ENCODE results near the gene MESD. TPM values are rescaled to one million over a fixed set of nuclear protein-coding genes. Genes with fewer than 3 reads are reported as not detected.

MESD gene
- 10 to 100 TPM; 11.2 to 19.8 (median 14.8) TPM for total RNA-seq
- 10 to 100 TPM; 11.5 to 18.3 TPM for polyA plus RNA-seq
- long read RNA-seq, donor 1, full-length matches to known transcripts, result 29 of 35 reads
- long read RNA-seq, donor 1, partial matches to known transcripts, result 1 of 35 reads
- long read RNA-seq, donor 1, other reads (novel, unspliced or antisense), result 5 of 35 reads
- long read RNA-seq, donor 2, full-length matches to known transcripts, result 52 of 59 reads
- long read RNA-seq, donor 2, partial matches to known transcripts, result 0 of 59 reads
- long read RNA-seq, donor 2, other reads (novel, unspliced or antisense), result 7 of 59 reads
- long read RNA-seq, donor 3, full-length matches to known transcripts, result 35 of 38 reads
- long read RNA-seq, donor 3, partial matches to known transcripts, result 1 of 38 reads
- long read RNA-seq, donor 3, other reads (novel, unspliced or antisense), result 2 of 38 reads

DNA sequence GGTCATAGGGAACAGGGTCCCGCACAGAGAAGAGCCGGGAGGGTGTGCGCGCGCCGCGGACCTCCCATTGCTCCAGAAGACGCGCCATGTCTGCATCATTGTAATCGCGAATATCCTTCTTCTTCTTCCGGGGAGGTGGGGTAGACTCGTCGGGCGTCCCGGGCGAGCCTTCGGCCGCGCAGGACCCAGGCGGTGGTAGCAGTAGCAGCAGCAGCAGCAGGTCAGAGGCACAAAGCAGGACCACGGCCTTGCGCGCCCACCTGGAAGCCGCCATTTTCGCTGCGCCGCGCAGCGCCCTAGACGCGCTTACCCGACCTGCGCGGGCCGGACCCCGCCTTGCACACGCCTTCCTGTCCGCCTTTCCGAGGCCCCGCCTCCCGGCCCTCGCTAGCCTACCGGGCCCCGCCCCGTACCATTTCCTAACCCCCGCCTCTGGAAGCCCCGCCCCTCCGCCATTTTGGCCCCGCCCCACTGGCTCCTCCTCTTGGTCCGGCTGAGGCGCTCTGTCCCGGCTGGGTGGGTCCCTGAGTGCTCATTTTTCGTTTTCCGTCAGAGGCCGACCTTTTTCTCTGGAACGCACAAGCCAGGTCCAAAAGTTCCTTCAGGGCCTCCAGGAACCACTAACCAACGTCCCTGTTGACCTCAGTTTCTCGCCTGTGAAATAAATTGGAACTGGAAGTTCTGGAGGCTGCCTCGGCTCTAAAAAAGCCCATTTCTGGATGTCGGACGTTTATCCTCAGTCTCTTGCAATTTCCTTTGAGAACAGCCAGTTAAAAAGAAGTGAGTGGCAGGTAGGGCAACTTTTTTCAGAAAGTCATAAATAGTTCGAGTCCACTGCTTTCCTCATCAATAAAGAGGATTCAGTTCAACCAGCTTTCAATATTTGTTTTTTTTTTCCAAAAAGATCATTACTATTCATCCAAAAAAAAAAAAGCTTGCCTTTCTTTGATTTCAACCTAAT, at the start of gene MESD:
TSS of gene MESD (minus strand) at position 302 of the 961 bp plus-strand sequence. CDS start at position 274, 28 bp downstream.
- peak; percentile 98 to 99 (median 99) for DNase-seq
- Histone ChIP-seq H3K4me3 (peak within 1 kb of the TSS; percentile 75 to 97 (median 88)), H3K36me3 (peaks cover 0 to 4% (median 0%) of the 10 kb centered on the region in 9 donors), H3K4me1 (peaks cover 10 to 67% (median 55%) of the 10 kb centered on the region in 12 donors), H3K27ac (peak within 1 kb of the TSS; percentile 80 to 96 (median 92)), H3K27me3 (no peaks in the 10 kb centered on the region), H3K9me3 (no peaks in the 10 kb centered on the region)
- TF ChIP-seq, protein P1, sequence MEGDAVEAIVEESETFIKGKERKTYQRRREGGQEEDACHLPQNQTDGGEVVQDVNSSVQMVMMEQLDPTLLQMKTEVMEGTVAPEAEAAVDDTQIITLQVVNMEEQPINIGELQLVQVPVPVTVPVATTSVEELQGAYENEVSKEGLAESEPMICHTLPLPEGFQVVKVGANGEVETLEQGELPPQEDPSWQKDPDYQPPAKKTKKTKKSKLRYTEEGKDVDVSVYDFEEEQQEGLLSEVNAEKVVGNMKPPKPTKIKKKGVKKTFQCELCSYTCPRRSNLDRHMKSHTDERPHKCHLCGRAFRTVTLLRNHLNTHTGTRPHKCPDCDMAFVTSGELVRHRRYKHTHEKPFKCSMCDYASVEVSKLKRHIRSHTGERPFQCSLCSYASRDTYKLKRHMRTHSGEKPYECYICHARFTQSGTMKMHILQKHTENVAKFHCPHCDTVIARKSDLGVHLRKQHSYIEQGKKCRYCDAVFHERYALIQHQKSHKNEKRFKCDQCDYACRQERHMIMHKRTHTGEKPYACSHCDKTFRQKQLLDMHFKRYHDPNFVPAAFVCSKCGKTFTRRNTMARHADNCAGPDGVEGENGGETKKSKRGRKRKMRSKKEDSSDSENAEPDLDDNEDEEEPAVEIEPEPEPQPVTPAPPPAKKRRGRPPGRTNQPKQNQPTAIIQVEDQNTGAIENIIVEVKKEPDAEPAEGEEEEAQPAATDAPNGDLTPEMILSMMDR (IDR thresholded peaks at IDR 0.05), result no peak
- peak; percentile 36 to 94 for TF ChIP-seq POLR2A (IDR thresholded peaks at IDR 0.05)
- ATAC-seq, result peak; percentile 97 to 99 (median 98)
- intact Hi-C loops (cut with DNase I), result loop anchor here in 5 of 10 donors (2.0 to 10.0 kb wide), 5 partner anchors 115 to 1055 kb away; partner anchors contain the start of genes MEX3B (in 1 of the 5) and STARD5 (in 1 of the 5)
- 1% methylated on average over 36 to 63 of the region's 63 CpGs for WGBS, 4 donors

DNA sequence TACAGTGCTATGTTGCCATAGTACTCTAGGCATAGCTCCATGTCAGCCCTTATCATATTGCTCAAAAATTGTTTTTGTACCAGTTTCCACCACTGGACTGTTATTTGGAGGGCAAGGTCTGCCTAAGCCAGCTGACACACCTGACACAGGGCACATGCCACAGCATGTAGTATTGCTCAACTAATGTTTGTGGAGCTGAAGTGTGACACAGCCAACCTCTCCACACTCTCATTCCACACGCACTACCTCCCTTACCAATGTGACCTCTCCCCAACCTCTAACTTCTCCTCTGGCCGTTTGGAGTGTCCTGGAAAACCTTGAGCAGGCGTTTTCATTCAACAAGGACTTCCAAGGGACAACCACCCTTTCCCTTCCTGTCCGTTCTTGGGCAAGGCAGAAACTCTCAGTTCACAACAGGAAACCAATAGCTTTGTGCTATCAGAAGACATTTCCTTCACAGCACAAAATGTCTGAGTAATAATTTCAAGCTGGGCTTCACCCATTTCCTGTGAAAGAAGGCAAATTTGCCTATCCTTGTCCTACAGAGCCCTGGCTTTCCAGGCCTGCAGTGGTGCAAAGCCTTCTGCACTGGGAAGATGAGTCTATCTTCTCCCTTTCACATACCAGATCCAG, 49.5 kb upstream of the MESD start:
- DNase-seq (no peak), ATAC-seq (peak; percentile 68 to 84 (median 82))
- 40 to 63% (median 46%) methylated on average over 4 of the region's 4 CpGs for WGBS, 4 donors
- Histone ChIP-seq H3K27me3 (no peaks in the 10 kb centered on the region), H3K4me1 (peaks cover 0 to 23% (median 9%) of the 10 kb centered on the region in 12 donors), H3K36me3 (no peaks in the 10 kb centered on the region), H3K9me3 (no peaks in the 10 kb centered on the region), H3K27ac (peak overlapping the region in 11 of 12 donors; percentile 8 to 62 (median 31)), H3K4me3 (no peak overlapping the region)
- intact Hi-C loops (cut with DNase I), result loop anchor here in 3 of 10 donors (5.0 to 10.0 kb wide), 2 partner anchors 37 to 56 kb away; partner anchors contain the start of gene TLNRD1 (in 2 of the 3)
- TF ChIP-seq, protein P1 (IDR thresholded peaks at IDR 0.05), result no peak
- no peak for TF ChIP-seq POLR2A (IDR thresholded peaks at IDR 0.05)

DNA sequence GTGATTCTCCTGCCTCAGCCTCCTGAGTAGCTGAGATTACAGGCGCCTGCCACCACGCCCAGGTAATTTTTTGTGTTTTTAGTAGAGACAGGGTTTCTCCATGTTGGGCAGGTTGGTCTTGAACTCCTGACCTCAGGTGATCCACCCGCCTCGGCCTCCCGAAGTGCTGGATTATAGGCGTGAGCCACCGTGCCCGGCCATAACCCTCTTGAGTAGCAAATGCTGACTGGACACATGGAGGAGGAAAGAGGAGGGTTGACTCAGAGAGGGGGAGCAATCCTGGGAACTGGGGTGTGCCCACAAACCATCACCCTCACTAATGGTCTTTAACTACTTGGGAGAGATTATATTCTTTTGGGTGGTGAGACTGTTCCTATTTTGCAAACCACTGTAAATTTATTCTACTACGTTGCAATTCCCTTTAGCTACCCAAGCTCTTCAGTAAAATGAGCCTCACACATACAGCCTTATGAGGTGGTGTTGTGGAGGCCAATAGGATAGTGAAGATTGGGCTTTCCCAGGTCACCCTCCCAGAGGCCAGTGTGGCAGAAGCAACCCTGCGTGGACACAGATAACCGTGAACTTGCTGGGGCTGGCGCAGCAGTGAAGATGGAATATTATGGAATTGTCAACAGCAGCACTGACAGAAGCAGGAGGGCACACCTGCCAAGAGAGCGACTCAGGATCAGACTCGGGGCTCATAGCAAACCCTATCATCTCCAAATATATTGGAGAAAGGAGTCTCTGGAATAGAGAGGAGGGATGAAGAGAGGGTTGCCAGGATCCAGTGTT, 48.5 kb upstream of the MESD start:
- WGBS, 4 donors, result 93 to 97% (median 96%) methylated on average over 14 of the region's 14 CpGs
- intact Hi-C loops (cut with DNase I), result loop anchor here in 3 of 10 donors (5.0 to 10.0 kb wide), 2 partner anchors 36 to 57 kb away; partner anchors contain the start of gene TLNRD1 (in 2 of the 3)

More for the DNA sequence above, 48.5 kb upstream of the MESD start:
- DNase-seq, result no peak
- Histone ChIP-seq H3K4me1 (peaks cover 0 to 32% (median 13%) of the 10 kb centered on the region in 12 donors), H3K9me3 (no peaks in the 10 kb centered on the region), H3K36me3 (no peaks in the 10 kb centered on the region), H3K4me3 (no peak overlapping the region), H3K27me3 (no peaks in the 10 kb centered on the region), H3K27ac (peak overlapping the region in 4 of 12 donors; percentile 13 to 62 (median 34))
- ATAC-seq, result no peak
- TF ChIP-seq, protein P1 (IDR thresholded peaks at IDR 0.05), result no peak
- no peak for TF ChIP-seq POLR2A (IDR thresholded peaks at IDR 0.05)

All from heart left ventricle (tissue), 16 donors.